GM19467 (cell line): Measurements from ENCODE around the gene SON.
"Not testable (repeated sequence)": the region's sequence is repeated elsewhere in the genome, so short reads cannot be mapped to it uniquely, and the experiment has no call there.

ENCODE experiments used
- ATAC-seq: cut with Tn5 transposase; IDR thresholded peaks from one replicate; pipeline ENCODE4 v1.9.1; 2021; ENCODE audit warnings: mild to moderate bottlenecking, moderate library complexity; ENCODE audit not compliant: unreplicated experiment

The SON gene

GRCh38 chr21:33542640-33543504 is at the start of gene SON:
Gene SON, plus strand, starts transcription at chr21:33543038. Its CDS starts 55 bp downstream, at chr21:33543093.
- ATAC-seq, result peak; percentile 94

- no peak for ATAC-seq
Measured at GRCh38 chr21:33493756-33494155, 49.1 kb upstream of the SON start.

GRCh38 chr21:33495743-33496142 is 47.1 kb upstream of the SON start:
- ATAC-seq, result no peak

- ATAC-seq, result no peak
Measured at GRCh38 chr21:33496345-33496744, 46.5 kb upstream of the SON start.

GRCh38 chr21:33505833-33506232 is 37.0 kb upstream of the SON start:
- ATAC-seq, result no peak

- ATAC-seq, result not testable (repeated sequence)
Measured at GRCh38 chr21:33507003-33507402, 35.8 kb upstream of the SON start.

GRCh38 chr21:33510826-33511225 is 32.0 kb upstream of the SON start:
- ATAC-seq, result no peak

GRCh38 chr21:33511639-33512038 is 31.2 kb upstream of the SON start:
- ATAC-seq, result no peak

- ATAC-seq, result no peak
Measured at GRCh38 chr21:33512481-33512880, 30.4 kb upstream of the SON start.

GRCh38 chr21:33514229-33514628 is 28.6 kb upstream of the SON start:
- no peak for ATAC-seq

- ATAC-seq, result no peak
Measured at GRCh38 chr21:33518899-33519298, 23.9 kb upstream of the SON start.

- ATAC-seq, result no peak
Measured at GRCh38 chr21:33522297-33522952, 20.4 kb upstream of the SON start.

GRCh38 chr21:33522953-33523349 is 19.9 kb upstream of the SON start:
- no peak for ATAC-seq

- ATAC-seq, result no peak
Measured at GRCh38 chr21:33531007-33531406, 11.8 kb upstream of the SON start.

- ATAC-seq, result no peak
Measured at GRCh38 chr21:33537212-33537611, 5.6 kb upstream of the SON start.

- ATAC-seq, result no peak
Measured at GRCh38 chr21:33539616-33540015, 3.2 kb upstream of the SON start.

GRCh38 chr21:33540711-33541104 is 2.1 kb upstream of the SON start:
- ATAC-seq, result no peak

- no peak for ATAC-seq
Measured at GRCh38 chr21:33541105-33541711, 1.6 kb upstream of the SON start.

- peak; percentile 41 for ATAC-seq
Measured at GRCh38 chr21:33541756-33542639, 840 bp upstream of the SON start, which contains the start of gene GART. Gene GART, minus strand, starts transcription at chr21:33542117. Its CDS starts 2,802 bp downstream, at chr21:33539315.

- peak; percentile 14 for ATAC-seq
Measured at GRCh38 chr21:33543505-33544129, 779 bp downstream of the SON start.
